HAP-1 (cell line): Measurements from ENCODE around the gene FRMD6.

Experiments used
- DNase-seq, 2 experiments: peaks; one replicate each; pipeline ENCODE4 v3.0.0-alpha.2; 2016 to 2020; ENCODE audit warnings: low spot score in 2 of 2
- H3K27me3 ChIP-seq: fragments of 250-450 bp; sonication (Bioruptor Pico); 2 replicates; pipeline ENCODE4 v1.5.1; 2020; ENCODE audit warnings: low read depth, mild to moderate bottlenecking, moderate library complexity
- H3K36me3 ChIP-seq: fragments of 250-450 bp; sonication (Bioruptor Pico); replicated peaks from 2 replicates; pipeline ENCODE4 v1.5.1; 2020; ENCODE audit warnings: mild to moderate bottlenecking
- H3K4me1 ChIP-seq: fragments of 250-450 bp; sonication (Bioruptor Pico); 2 replicates; pipeline ENCODE4 v1.5.1; 2020; ENCODE audit warnings: mild to moderate bottlenecking
- H3K4me3 ChIP-seq: fragments of 250-450 bp; sonication (Bioruptor Pico); 2 replicates; pipeline ENCODE4 v1.5.1; 2020; ENCODE audit warnings: mild to moderate bottlenecking, moderate library complexity
- H3K9me3 ChIP-seq: fragments of 250-450 bp; sonication (Bioruptor Pico); 2 replicates; pipeline ENCODE4 v1.5.1; 2020; ENCODE audit warnings: mild to moderate bottlenecking, moderate library complexity
- in situ Hi-C: fragments of 300-500 bp; cut with MboI; formaldehyde crosslinking; loops from 3 replicates; pipeline ENCODE4 v1.14.3; 2020; ENCODE audit warnings: low sequenced_read_pairs, inconsistent platforms, mixed read lengths

The FRMD6 gene

DNA sequence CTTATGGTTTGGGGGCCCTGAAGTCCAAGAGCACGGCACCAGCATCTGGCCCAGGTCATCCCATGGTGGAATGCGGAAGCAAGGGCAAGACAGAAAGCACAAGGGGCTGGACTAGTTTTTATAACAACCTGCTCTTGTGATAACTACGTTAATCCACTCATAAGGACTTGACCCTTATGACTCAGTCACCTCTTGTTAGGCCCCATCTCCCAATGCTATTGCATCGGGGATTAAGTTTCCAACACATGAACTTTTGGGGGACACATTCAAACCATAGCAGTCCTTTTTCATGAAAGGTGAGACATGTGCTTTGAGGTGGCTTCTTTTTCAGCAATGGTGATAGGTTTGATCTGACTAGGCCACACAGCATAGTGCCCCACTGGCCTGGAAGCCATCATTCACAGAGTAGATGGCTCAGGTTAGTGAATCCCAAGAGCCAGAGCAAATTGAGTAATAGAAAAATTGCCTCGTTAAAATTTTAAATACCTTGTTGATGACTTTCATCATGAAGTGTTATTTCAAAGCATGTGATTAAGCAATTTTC, 12.1 kb downstream of the FRMD6 start:
- DNase-seq, result no peak
- H3K9me3 ChIP-seq, result no peaks in the 10 kb centered on the region
- H3K27me3 ChIP-seq, result no peaks in the 10 kb centered on the region
- H3K4me3 ChIP-seq, result no peak overlapping the region
- no peaks in the 10 kb centered on the region; the same call in 1 of the 2 replicates for H3K4me1 ChIP-seq
- no peaks in the 10 kb centered on the region for H3K36me3 ChIP-seq
- in situ Hi-C loops, result no loop called here

DNA sequence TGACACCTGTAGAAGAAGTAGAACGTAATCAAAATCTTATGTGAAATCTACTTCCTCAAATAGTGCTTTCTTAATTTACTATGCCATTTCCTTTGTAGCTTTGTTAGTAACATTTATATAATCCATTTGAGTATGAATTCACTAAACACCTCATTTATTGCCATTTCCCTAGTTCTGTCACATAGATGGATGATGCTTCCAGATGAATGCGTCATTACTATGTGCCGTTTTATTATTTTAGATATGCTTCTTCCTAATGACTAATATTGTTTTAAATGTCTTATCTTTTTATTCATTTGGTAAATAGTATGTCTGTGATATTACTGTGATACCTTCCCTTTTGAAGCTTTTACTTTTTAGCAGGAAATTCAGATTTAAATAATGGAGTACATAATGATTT, 14.4 kb downstream of the FRMD6 start:
- in situ Hi-C loops, result no loop called here
- DNase-seq, result no peak

GRCh38 chr14:51666826-51667225, 15.1 kb downstream of the FRMD6 start:
- Histone ChIP-seq H3K4me3 (no peak overlapping the region), H3K9me3 (no peaks in the 10 kb centered on the region), H3K27me3 (no peaks in the 10 kb centered on the region), H3K4me1 (no peaks in the 10 kb centered on the region), H3K36me3 (no peaks in the 10 kb centered on the region)
- no peak for DNase-seq
- in situ Hi-C loops, result no loop called here

More for the DNA sequence above, 14.4 kb downstream of the FRMD6 start:
- Histone ChIP-seq H3K27me3 (no peaks in the 10 kb centered on the region), H3K4me3 (no peak overlapping the region), H3K4me1 (no peaks in the 10 kb centered on the region), H3K36me3 (no peaks in the 10 kb centered on the region), H3K9me3 (no peaks in the 10 kb centered on the region)

GRCh38 chr14:51668870-51669269, 17.2 kb downstream of the FRMD6 start:
- Histone ChIP-seq H3K27me3 (no peaks in the 10 kb centered on the region), H3K4me1 (no peaks in the 10 kb centered on the region), H3K36me3 (no peaks in the 10 kb centered on the region), H3K9me3 (no peaks in the 10 kb centered on the region), H3K4me3 (no peak overlapping the region)
- no peak for DNase-seq
- in situ Hi-C loops, result no loop called here

DNA sequence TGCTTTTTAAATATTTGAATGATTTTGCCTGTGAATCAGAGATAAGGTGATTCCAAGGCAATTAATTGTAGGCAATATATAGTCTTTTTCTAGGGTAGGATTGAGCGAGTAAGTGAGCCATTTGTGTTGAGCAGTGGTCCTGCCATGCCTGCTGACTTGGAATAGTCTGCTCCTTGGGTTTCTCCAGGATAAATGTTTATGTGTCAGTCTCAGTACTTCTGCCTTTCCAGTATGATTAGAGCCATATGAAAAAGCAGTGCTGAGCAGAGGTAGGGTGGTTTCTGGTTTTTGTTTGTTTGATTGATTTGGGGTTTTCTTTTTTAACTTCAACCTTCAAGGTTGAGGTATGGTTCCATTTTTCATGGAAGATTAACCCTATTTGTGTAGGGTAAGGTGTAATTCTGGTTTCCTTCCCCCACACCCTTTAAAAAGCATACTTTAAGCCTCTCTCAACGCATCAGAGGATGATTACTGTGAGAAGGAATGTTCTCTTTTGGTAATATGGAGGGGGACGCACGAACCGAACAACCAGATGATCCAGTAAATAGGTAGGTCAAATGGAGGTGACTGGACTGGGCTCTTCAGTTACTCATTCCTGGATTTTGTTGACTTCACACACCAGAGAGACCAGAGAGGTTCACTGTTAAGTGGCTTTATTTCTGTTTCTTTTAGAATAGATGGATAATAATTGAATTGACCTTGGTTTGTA, 22.7 kb downstream of the FRMD6 start:
- Histone ChIP-seq H3K9me3 (no peaks in the 10 kb centered on the region), H3K36me3 (no peaks in the 10 kb centered on the region), H3K4me1 (no peaks in the 10 kb centered on the region), H3K27me3 (no peaks in the 10 kb centered on the region), H3K4me3 (no peak overlapping the region)
- in situ Hi-C loops, result no loop called here
- no peak for DNase-seq

- no peaks in the 10 kb centered on the region for H3K27me3 ChIP-seq
- no peaks in the 10 kb centered on the region for H3K4me1 ChIP-seq
- H3K9me3 ChIP-seq, result no peaks in the 10 kb centered on the region
- no peak for DNase-seq
- in situ Hi-C loops, result no loop called here
- no peaks in the 10 kb centered on the region for H3K36me3 ChIP-seq
- no peak overlapping the region for H3K4me3 ChIP-seq
Observed at GRCh38 chr14:51676549-51676948, 24.8 kb downstream of the FRMD6 start.

- Histone ChIP-seq H3K9me3 (no peaks in the 10 kb centered on the region), H3K36me3 (no peaks in the 10 kb centered on the region), H3K4me1 (no peaks in the 10 kb centered on the region), H3K4me3 (no peak overlapping the region), H3K27me3 (no peaks in the 10 kb centered on the region)
- in situ Hi-C loops, result no loop called here
- no peak for DNase-seq
Observed at GRCh38 chr14:51677266-51677665, 25.6 kb downstream of the FRMD6 start.

- no peak for DNase-seq
- Histone ChIP-seq H3K4me1 (no peaks in the 10 kb centered on the region), H3K27me3 (no peaks in the 10 kb centered on the region), H3K4me3 (no peak overlapping the region), H3K36me3 (no peaks in the 10 kb centered on the region), H3K9me3 (no peaks in the 10 kb centered on the region)
- in situ Hi-C loops, result no loop called here
Observed at GRCh38 chr14:51677738-51678137, 26.0 kb downstream of the FRMD6 start.

GRCh38 chr14:51680031-51680430, 28.3 kb downstream of the FRMD6 start:
- in situ Hi-C loops, result no loop called here
- no peaks in the 10 kb centered on the region for H3K36me3 ChIP-seq
- H3K4me1 ChIP-seq, result no peaks in the 10 kb centered on the region
- no peaks in the 10 kb centered on the region for H3K9me3 ChIP-seq
- H3K4me3 ChIP-seq, result no peak overlapping the region
- H3K27me3 ChIP-seq, result no peaks in the 10 kb centered on the region
- DNase-seq, result no peak

GRCh38 chr14:51681411-51681810, 29.7 kb downstream of the FRMD6 start:
- H3K27me3 ChIP-seq, result no peaks in the 10 kb centered on the region
- no peak overlapping the region for H3K4me3 ChIP-seq
- in situ Hi-C loops, result no loop called here
- no peaks in the 10 kb centered on the region for H3K4me1 ChIP-seq
- H3K36me3 ChIP-seq, result no peaks in the 10 kb centered on the region
- no peaks in the 10 kb centered on the region for H3K9me3 ChIP-seq
- no peak for DNase-seq

- Histone ChIP-seq H3K27me3 (no peaks in the 10 kb centered on the region), H3K36me3 (no peaks in the 10 kb centered on the region), H3K4me1 (no peaks in the 10 kb centered on the region), H3K9me3 (no peaks in the 10 kb centered on the region), H3K4me3 (no peak overlapping the region)
- in situ Hi-C loops, result no loop called here
- no peak for DNase-seq
Observed at GRCh38 chr14:51682411-51682810, 30.7 kb downstream of the FRMD6 start.

GRCh38 chr14:51684760-51685159, 33.0 kb downstream of the FRMD6 start:
- Histone ChIP-seq H3K4me1 (no peaks in the 10 kb centered on the region), H3K9me3 (no peaks in the 10 kb centered on the region), H3K4me3 (no peak overlapping the region), H3K36me3 (no peaks in the 10 kb centered on the region), H3K27me3 (no peaks in the 10 kb centered on the region)
- in situ Hi-C loops, result no loop called here
- no peak for DNase-seq

GRCh38 chr14:51691176-51691575, 39.5 kb downstream of the FRMD6 start:
- no peaks in the 10 kb centered on the region for H3K4me1 ChIP-seq
- H3K36me3 ChIP-seq, result no peaks in the 10 kb centered on the region
- no peaks in the 10 kb centered on the region for H3K9me3 ChIP-seq
- H3K4me3 ChIP-seq, result no peak overlapping the region
- H3K27me3 ChIP-seq, result no peaks in the 10 kb centered on the region
- no peak for DNase-seq
- in situ Hi-C loops, result no loop called here

- Histone ChIP-seq H3K4me3 (no peak overlapping the region), H3K9me3 (no peaks in the 10 kb centered on the region)
Observed at GRCh38 chr14:51692646-51693045, 40.9 kb downstream of the FRMD6 start.

DNA sequence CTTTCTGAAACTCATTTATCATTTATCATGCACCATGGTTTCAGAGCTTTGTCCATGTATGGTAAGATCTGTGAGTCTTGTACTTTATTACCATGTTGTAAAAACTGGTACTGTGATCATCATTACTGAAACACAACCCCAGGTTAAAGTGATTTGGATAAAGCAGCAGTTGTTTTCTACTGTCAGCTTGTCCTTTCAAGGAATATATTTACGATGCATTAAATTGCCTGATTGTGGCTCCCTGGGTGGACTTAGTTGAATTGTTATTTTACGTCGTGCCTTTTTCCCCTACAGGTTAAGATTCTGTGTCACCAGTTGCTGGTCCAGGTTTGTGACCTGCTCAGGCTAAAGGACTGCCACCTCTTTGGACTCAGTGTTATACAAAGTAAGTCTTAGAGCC, 46.1 kb downstream of the FRMD6 start:
- Histone ChIP-seq H3K4me1 (no peaks in the 10 kb centered on the region), H3K9me3 (no peaks in the 10 kb centered on the region), H3K27me3 (no peaks in the 10 kb centered on the region), H3K36me3 (no peaks in the 10 kb centered on the region), H3K4me3 (no peak overlapping the region)
- DNase-seq, result no peak
- in situ Hi-C loops, result no loop called here

More at GRCh38 chr14:51692646-51693045, 40.9 kb downstream of the FRMD6 start:
- Histone ChIP-seq H3K36me3 (no peaks in the 10 kb centered on the region), H3K27me3 (no peaks in the 10 kb centered on the region), H3K4me1 (no peaks in the 10 kb centered on the region)
- DNase-seq, result no peak
- in situ Hi-C loops, result no loop called here
